Lower lobe of right lung (tissue), 2 donors: Measurements from ENCODE around the gene TBC1D4. TPM values are rescaled to one million over a fixed set of nuclear protein-coding genes. Genes with fewer than 3 reads are reported as not detected.

Source experiments
- ATAC-seq, 2 donors: fragments of 200-7000 bp; cut with Tn5 transposase; one replicate each; pipeline ENCODE4 v1.9.1; 2020 to 2022; ENCODE audit warnings: mild to moderate bottlenecking in 2 of 2, moderate library complexity in 2 of 2
- DNase-seq: peaks from one replicate; pipeline ENCODE4 v3.0.0-alpha.2; 2020
- H3K27ac ChIP-seq: fragments of 200-600 bp; one replicate; pipeline ENCODE4 v1.8.0; 2022
- H3K27me3 ChIP-seq: fragments of 200-600 bp; one replicate; pipeline ENCODE4 v1.8.0; 2022; ENCODE audit warnings: low read depth
- H3K36me3 ChIP-seq: fragments of 200-600 bp; one replicate; pipeline ENCODE4 v1.8.0; 2022; ENCODE audit warnings: mild to moderate bottlenecking
- H3K4me1 ChIP-seq: fragments of 200-600 bp; one replicate; pipeline ENCODE4 v1.8.0; 2022
- H3K4me3 ChIP-seq: fragments of 200-600 bp; one replicate; pipeline ENCODE4 v1.8.0; 2022; ENCODE audit warnings: mild to moderate bottlenecking
- H3K9me3 ChIP-seq: fragments of 200-600 bp; one replicate; pipeline ENCODE4 v1.8.0; 2022
- intact Hi-C: fragments of 100-400 bp; cut with DNase I; formaldehyde crosslinking; loops from one replicate; pipeline ENCODE4 v1.11.0; 2022
- total RNA-seq: library from RNA; stranded (reverse); fragmentation: NEBNext Ultra II Directional; extraction: Animal tissue kit (Norgen Biotek cat#: 25700); gene quantifications from one replicate; pipeline ENCODE4 v1.2.1, GENCODE V29; 2021
- TF ChIP-seq, protein P1 (sequence below): fragments of 200-600 bp; IDR thresholded peaks from one replicate; pipeline ENCODE4 v1.8.0; 2022; ENCODE audit warnings: antibody characterized with exemption, mild to moderate bottlenecking
- donor health status: DM: no; HTN: yes; CAD: no; lungs with severe emphysema.

The TBC1D4 gene
- total RNA-seq, 1 donor from 2014 or later: 30.4 TPM

DNA sequence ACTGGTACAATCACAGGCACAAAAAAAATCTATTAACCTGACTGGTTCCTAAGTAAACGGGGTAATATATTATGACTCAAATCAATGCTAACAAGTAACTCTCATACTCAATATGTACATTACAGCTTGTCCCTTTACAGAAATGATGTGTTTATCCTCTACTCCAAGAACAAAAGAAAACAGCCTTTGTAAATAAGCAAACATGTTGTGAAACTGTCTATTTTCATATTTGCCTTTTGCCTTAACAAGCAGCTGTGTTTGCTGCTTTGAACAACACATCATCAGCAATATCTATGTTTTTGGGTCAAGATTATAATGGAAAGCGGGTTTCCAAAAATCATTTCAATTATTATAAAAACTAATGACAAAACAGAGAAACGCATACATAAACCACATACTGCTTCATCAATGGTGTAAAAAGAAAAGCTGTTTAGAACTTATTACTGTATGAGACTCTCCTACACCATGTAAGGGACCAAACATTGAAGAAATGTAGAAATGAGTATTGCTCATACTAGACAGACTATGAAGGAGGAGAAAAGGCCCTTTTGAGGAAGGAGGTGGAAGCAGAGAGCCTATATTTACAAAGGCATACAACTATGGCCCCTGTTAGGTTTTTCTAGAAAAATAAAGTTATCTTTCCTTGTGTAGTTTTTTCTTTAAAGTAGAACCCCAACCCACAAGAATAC lies 14.8 kb downstream of the TBC1D4 start:
- Histone ChIP-seq H3K4me3 (no peak overlapping the region), H3K4me1 (no peaks in the 10 kb centered on the region), H3K27ac (no peak overlapping the region), H3K36me3 (no peaks in the 10 kb centered on the region), H3K9me3 (no peaks in the 10 kb centered on the region), H3K27me3 (no peaks in the 10 kb centered on the region)
- intact Hi-C loops: no loop called here
- TF ChIP-seq, protein P1, sequence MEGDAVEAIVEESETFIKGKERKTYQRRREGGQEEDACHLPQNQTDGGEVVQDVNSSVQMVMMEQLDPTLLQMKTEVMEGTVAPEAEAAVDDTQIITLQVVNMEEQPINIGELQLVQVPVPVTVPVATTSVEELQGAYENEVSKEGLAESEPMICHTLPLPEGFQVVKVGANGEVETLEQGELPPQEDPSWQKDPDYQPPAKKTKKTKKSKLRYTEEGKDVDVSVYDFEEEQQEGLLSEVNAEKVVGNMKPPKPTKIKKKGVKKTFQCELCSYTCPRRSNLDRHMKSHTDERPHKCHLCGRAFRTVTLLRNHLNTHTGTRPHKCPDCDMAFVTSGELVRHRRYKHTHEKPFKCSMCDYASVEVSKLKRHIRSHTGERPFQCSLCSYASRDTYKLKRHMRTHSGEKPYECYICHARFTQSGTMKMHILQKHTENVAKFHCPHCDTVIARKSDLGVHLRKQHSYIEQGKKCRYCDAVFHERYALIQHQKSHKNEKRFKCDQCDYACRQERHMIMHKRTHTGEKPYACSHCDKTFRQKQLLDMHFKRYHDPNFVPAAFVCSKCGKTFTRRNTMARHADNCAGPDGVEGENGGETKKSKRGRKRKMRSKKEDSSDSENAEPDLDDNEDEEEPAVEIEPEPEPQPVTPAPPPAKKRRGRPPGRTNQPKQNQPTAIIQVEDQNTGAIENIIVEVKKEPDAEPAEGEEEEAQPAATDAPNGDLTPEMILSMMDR: no peak
- DNase-seq (no peak), ATAC-seq (no peak)

DNA sequence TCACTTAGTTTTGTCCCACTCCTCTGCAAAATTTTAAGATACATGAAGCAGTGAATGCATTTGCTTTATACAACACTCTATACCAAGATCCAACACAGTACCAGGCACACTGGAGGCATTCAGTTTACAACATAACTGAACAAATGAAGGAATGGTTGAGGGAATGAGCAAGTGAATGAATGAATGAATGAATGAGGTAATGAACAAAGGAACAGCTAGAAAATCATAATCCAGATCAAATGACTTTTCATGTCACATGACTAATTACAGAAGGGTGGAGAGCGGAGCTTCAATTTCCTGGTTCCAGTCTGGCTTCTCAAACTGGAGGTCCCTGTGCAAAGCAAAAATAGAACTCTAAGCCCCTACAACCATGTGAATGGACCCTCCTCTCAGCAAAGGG lies 16.7 kb downstream of the TBC1D4 start:
- no peak overlapping the region for H3K27ac ChIP-seq
- H3K36me3 ChIP-seq: no peaks in the 10 kb centered on the region
- no peak overlapping the region for H3K4me3 ChIP-seq
- TF ChIP-seq, protein P1: no peak
- no peaks in the 10 kb centered on the region for H3K27me3 ChIP-seq
- no peaks in the 10 kb centered on the region for H3K9me3 ChIP-seq
- DNase-seq (no peak), ATAC-seq (no peak)
- intact Hi-C loops: no loop called here
- no peaks in the 10 kb centered on the region for H3K4me1 ChIP-seq

DNA sequence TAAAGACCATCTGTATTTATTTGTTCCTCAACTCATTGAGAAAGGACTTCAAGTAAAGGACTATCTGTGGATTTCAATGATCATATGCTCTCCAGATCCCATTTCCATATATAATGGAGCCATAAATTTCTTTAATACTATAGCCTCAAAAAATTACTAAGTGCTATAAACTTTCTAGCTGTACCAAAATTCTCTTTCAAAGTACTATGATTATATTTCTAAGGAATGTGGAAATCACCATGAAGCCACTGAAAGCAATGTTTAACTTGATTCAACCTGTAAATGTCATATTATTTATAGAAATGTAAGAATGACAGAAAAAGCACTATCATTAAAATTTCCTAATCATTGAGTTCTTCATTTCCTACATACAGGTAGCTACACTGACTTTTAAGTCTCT lies 20.7 kb downstream of the TBC1D4 start:
- ATAC-seq (no peak), DNase-seq (no peak)
- Histone ChIP-seq H3K27ac (no peak overlapping the region), H3K4me1 (no peaks in the 10 kb centered on the region), H3K27me3 (no peaks in the 10 kb centered on the region), H3K4me3 (no peak overlapping the region), H3K9me3 (no peaks in the 10 kb centered on the region), H3K36me3 (no peaks in the 10 kb centered on the region)
- intact Hi-C loops: no loop called here
- TF ChIP-seq, protein P1: no peak

DNA sequence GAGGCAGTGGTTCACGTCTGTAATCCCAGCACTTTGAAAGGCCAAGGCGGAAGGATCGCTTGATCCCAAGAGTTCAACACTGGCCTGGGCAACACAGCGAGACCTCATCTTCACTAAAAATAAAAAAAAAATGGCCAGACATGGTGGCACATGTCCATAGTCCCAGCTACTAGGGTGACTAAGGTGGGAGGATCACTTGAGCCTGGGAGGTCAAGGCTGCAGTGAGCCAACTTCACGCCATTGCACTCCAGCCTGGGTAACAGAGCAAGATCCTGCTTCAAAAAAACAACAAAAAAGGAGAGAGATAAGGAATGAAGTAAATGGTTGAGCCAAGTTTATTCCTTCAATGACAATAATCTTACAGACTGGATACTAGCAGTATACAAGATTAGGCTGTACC lies 21.3 kb downstream of the TBC1D4 start:
- H3K4me1 ChIP-seq: no peaks in the 10 kb centered on the region
- no peak for DNase-seq
- no peak overlapping the region for H3K4me3 ChIP-seq
- ATAC-seq: no peak
- H3K27me3 ChIP-seq: no peaks in the 10 kb centered on the region
- H3K36me3 ChIP-seq: no peaks in the 10 kb centered on the region
- no peak overlapping the region for H3K27ac ChIP-seq
- intact Hi-C loops: no loop called here
- H3K9me3 ChIP-seq: no peaks in the 10 kb centered on the region
- TF ChIP-seq, protein P1: no peak

DNA sequence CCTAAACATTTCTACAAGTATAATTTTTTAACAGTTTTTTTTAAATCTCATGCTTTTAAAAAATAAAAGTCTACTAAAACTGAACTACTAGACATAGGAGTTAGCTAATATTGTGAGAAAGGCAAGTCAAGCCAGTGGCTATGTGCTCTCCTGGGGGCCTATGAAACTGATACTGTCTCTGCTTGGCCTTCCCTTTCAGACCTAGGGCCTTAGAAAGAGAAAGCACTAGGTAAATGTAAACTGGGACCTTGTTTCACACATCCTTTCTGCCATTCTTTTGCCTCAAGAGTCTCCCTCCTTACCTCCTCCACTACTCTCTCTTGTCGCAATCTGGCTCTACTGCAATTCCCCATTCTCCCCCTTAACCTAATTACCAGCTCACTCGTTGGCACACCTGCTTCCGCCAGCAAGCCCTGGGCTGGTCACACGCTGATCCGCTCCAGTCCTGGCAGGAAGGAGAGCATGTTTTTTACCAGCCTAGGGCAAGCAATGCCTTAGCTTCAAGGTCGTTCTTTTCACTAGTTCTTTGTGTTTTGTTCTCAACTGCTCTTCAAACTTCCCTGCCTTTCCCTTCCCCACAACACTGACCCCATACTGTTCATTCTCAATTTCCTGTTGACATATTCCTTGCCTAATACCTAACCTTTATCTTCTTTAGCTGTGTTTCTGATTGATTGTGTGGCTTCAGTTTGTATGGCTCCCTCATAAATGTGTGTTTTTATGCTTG lies 23.1 kb downstream of the TBC1D4 start:
- TF ChIP-seq, protein P1: no peak
- ATAC-seq: peak; percentile 84 to 89
- H3K4me3 ChIP-seq: no peak overlapping the region
- peak overlapping the region; percentile 26 for H3K27ac ChIP-seq
- H3K27me3 ChIP-seq: no peaks in the 10 kb centered on the region
- peak; percentile 58 for DNase-seq
- no peaks in the 10 kb centered on the region for H3K4me1 ChIP-seq
- no peaks in the 10 kb centered on the region for H3K9me3 ChIP-seq
- H3K36me3 ChIP-seq: no peaks in the 10 kb centered on the region
- intact Hi-C loops: no loop called here
